ENCODE data around the gene ZFP42.
"Not testable (repeated sequence)": the region's sequence is repeated elsewhere in the genome, so short reads cannot be mapped to it uniquely, and the experiment has no call there.

Gene ZFP42

GRCh38 chr4:188032583-188032982 is 37.0 kb downstream of the ZFP42 start:
- no peak for DNase-seq (ENCODE audit: insufficient read length, low spot score)
- no peak for TF ChIP-seq POLR2A (IDR thresholded peaks at IDR 0.05; ENCODE audit: low read depth, low read length)
- no peak for FAIRE-seq

DNA sequence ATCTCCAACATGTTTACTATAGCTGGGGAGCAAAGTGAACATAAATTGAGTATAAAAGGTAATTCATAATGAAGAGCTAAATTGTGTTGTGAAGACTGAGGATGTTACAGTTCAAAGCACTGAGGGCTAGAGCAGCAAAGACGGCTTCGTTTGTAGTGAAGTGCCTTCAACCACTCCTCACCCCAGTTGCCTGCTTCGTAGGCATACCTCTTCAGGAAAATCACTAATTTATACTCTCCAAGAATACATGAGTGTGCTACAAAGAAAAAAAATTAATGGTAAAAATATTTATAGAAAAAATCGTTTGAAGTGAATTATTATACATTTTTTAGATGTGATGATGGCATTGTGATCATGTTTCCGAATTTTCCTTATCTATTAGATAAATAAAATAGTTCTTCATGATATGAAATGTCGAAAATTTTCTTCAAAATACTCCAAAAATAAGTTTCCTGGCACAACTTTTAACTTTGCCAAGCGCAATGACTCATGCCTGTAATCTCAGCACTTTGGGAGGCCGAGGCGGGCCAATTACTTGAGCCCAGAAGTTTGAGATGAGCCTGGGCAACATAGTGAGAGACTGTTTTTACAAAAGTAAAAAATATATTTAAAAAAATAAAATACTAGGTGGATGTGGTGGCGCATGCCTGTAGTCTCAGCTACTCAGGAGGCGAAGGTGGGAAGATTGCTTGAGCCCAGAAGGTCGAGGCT is 41.6 kb downstream of the ZFP42 start:
- FAIRE-seq, result no peak
- no peak for DNase-seq (ENCODE audit: insufficient read length, low spot score)
- TF ChIP-seq POLR2A (IDR thresholded peaks at IDR 0.05; ENCODE audit: low read depth, low read length), result no peak

DNA sequence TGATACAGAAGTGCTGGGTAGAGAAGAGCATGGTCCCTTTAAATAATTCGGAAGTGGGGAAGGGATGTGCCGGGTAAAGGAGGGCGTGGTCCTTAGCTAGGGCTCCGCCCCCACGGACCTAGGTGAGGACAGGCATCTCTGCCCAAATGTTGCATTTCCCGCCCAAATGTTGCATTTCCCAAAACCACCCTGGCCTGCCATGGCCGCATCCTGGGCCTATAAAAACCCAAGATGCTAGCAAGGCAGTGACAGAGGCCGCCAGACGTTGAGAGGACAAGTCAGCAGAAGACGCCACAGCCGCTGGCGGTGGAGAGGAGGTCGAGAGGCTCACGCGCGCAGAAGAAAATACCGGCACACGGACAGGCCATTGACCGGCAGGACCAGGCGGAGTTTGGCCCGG is 46.1 kb downstream of the ZFP42 start:
- FAIRE-seq, result no peak
- no peak for TF ChIP-seq POLR2A (IDR thresholded peaks at IDR 0.05; ENCODE audit: low read depth, low read length)

GRCh38 chr4:188042191-188042590 is 46.6 kb downstream of the ZFP42 start:
- DNase-seq (ENCODE audit: insufficient read length, low spot score) (no peak), FAIRE-seq (no peak)
- TF ChIP-seq POLR2A (IDR thresholded peaks at IDR 0.05; ENCODE audit: low read depth, low read length), result no peak

More for the DNA sequence above, 46.1 kb downstream of the ZFP42 start:
- DNase-seq (ENCODE audit: insufficient read length, low spot score), result no peak

- FAIRE-seq (no peak), DNase-seq (ENCODE audit: insufficient read length, low spot score) (no peak)
- TF ChIP-seq POLR2A (IDR thresholded peaks at IDR 0.05; ENCODE audit: low read depth, low read length), result no peak
These were observed 47.6 kb downstream of the ZFP42 start for GRCh38 chr4:188043154-188043553.

DNA sequence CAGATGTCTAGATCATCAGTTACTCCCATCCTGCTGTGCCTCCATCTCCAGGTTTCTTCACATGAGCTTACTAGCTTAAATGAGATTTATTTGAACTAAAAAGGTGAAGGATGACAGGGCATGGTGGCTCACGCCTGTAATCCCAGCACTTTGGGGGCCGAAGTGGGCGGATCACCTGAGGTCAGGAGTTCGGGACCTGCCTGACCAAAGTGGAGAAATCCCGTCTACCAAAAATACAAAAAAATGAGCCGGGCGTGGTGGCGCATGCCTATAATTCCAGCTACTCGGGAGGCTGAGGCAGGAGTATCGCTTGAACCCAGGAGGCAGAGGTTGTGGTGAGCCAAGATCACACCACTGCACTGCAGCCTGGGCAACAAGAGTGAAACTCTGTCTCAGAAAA is 49.9 kb downstream of the ZFP42 start:
- DNase-seq (ENCODE audit: insufficient read length, low spot score); FAIRE-seq: not testable (repeated sequence)

GRCh38 chr4:188046657-188047056 is 51.1 kb downstream of the ZFP42 start:
- no peak for TF ChIP-seq POLR2A (IDR thresholded peaks at IDR 0.05; ENCODE audit: low read depth, low read length)
- FAIRE-seq, result no peak
- DNase-seq (ENCODE audit: insufficient read length, low spot score), result no peak

DNA sequence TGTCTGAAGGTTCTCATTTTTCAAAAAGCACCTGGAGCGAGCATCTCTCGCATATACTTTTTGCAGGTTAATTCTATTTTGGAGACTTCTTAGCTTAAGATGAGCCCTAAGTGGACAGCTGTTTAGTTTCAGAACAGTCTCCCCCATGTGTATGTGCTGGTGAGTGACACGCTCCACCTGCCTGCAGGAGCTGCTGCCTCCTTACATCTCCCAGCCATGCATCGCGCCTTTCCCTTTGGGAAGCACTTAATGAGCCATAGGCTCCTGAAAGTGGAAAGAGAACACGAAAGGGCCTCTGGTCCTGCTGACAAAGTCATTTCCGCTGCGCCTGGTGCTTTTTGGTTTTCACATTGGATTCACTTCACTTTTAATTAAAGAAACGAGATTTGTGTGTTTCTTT is 57.7 kb downstream of the ZFP42 start:
- FAIRE-seq (no peak), DNase-seq (ENCODE audit: insufficient read length, low spot score) (no peak)
- TF ChIP-seq POLR2A (IDR thresholded peaks at IDR 0.05; ENCODE audit: low read depth, low read length), result no peak

Data from H54 (cell line).